ENCODE measurements around the gene PLXDC2. TPM values are rescaled to one million over a fixed set of nuclear protein-coding genes. Genes with fewer than 3 reads are reported as not detected.

The PLXDC2 gene
- total RNA-seq, 1 donor from 2014 or later = 73.1 TPM

- H3K36me3 Mint-ChIP-seq (ENCODE audit: low read depth, unreplicated experiment) = peaks cover 10% of the 10 kb centered on the region
- no peaks in the 10 kb centered on the region for H3K27me3 Mint-ChIP-seq (ENCODE audit: unreplicated experiment)
- no peak for TF ChIP-seq CTCF (IDR thresholded peaks at IDR 0.05; ENCODE audit: unreplicated experiment)
- peaks cover 3% of the 10 kb centered on the region for H3K4me1 Mint-ChIP-seq (ENCODE audit: unreplicated experiment)
- no peak overlapping the region for H3K4me3 Mint-ChIP-seq (ENCODE audit: unreplicated experiment)
- H3K27ac Mint-ChIP-seq (ENCODE audit: unreplicated experiment) = no peak overlapping the region
- no peak for DNase-seq (ENCODE audit: low spot score)
- no peaks in the 10 kb centered on the region for H3K9me3 Mint-ChIP-seq (ENCODE audit: unreplicated experiment)
These were observed 49.4 kb downstream of the PLXDC2 start for GRCh38 chr10:19865676-19866075.

GRCh38 chr10:19869370-19869769, 53.1 kb downstream of the PLXDC2 start:
- TF ChIP-seq CTCF (IDR thresholded peaks at IDR 0.05; ENCODE audit: unreplicated experiment) = no peak
- Mint-ChIP-seq H3K4me1 (ENCODE audit: unreplicated experiment) (no peaks in the 10 kb centered on the region), H3K9me3 (ENCODE audit: unreplicated experiment) (no peaks in the 10 kb centered on the region), H3K4me3 (ENCODE audit: unreplicated experiment) (no peak overlapping the region), H3K27ac (ENCODE audit: unreplicated experiment) (no peak overlapping the region), H3K27me3 (ENCODE audit: unreplicated experiment) (no peaks in the 10 kb centered on the region), H3K36me3 (ENCODE audit: low read depth, unreplicated experiment) (peaks cover 10% of the 10 kb centered on the region)
- DNase-seq (ENCODE audit: low spot score) = no peak

- Mint-ChIP-seq H3K9me3 (ENCODE audit: unreplicated experiment) (no peaks in the 10 kb centered on the region), H3K27ac (ENCODE audit: unreplicated experiment) (no peak overlapping the region), H3K36me3 (ENCODE audit: low read depth, unreplicated experiment) (no peaks in the 10 kb centered on the region)
These were observed 56.5 kb downstream of the PLXDC2 start for GRCh38 chr10:19872504-19873271.

GRCh38 chr10:19874190-19874589, 58.0 kb downstream of the PLXDC2 start:
- no peak overlapping the region for H3K27ac Mint-ChIP-seq (ENCODE audit: unreplicated experiment)
- H3K27me3 Mint-ChIP-seq (ENCODE audit: unreplicated experiment) = no peaks in the 10 kb centered on the region
- no peaks in the 10 kb centered on the region for H3K4me1 Mint-ChIP-seq (ENCODE audit: unreplicated experiment)
- H3K9me3 Mint-ChIP-seq (ENCODE audit: unreplicated experiment) = no peaks in the 10 kb centered on the region
- H3K4me3 Mint-ChIP-seq (ENCODE audit: unreplicated experiment) = no peak overlapping the region
- no peak for DNase-seq (ENCODE audit: low spot score)
- no peak for TF ChIP-seq CTCF (IDR thresholded peaks at IDR 0.05; ENCODE audit: unreplicated experiment)
- no peaks in the 10 kb centered on the region for H3K36me3 Mint-ChIP-seq (ENCODE audit: low read depth, unreplicated experiment)

More at GRCh38 chr10:19872504-19873271, 56.5 kb downstream of the PLXDC2 start:
- Mint-ChIP-seq H3K27me3 (ENCODE audit: unreplicated experiment) (no peaks in the 10 kb centered on the region), H3K4me1 (ENCODE audit: unreplicated experiment) (no peaks in the 10 kb centered on the region), H3K4me3 (ENCODE audit: unreplicated experiment) (no peak overlapping the region)
- no peak for TF ChIP-seq CTCF (IDR thresholded peaks at IDR 0.05; ENCODE audit: unreplicated experiment)
- no peak for DNase-seq (ENCODE audit: low spot score)

- H3K4me3 Mint-ChIP-seq (ENCODE audit: unreplicated experiment) = no peak overlapping the region
- H3K27me3 Mint-ChIP-seq (ENCODE audit: unreplicated experiment) = no peaks in the 10 kb centered on the region
- no peak for TF ChIP-seq CTCF (IDR thresholded peaks at IDR 0.05; ENCODE audit: unreplicated experiment)
- no peaks in the 10 kb centered on the region for H3K9me3 Mint-ChIP-seq (ENCODE audit: unreplicated experiment)
- DNase-seq (ENCODE audit: low spot score) = no peak
- no peaks in the 10 kb centered on the region for H3K4me1 Mint-ChIP-seq (ENCODE audit: unreplicated experiment)
- no peaks in the 10 kb centered on the region for H3K36me3 Mint-ChIP-seq (ENCODE audit: low read depth, unreplicated experiment)
- no peak overlapping the region for H3K27ac Mint-ChIP-seq (ENCODE audit: unreplicated experiment)
These were observed 58.6 kb downstream of the PLXDC2 start for GRCh38 chr10:19874791-19875190.

All from endothelial cell (in vitro differentiated cells).